HL-60 (cell line): ENCODE data around the gene WDR3.

Experiments
- GABPA ChIP-seq: IDR thresholded peaks from 2 replicates; pipeline ENCODE4 v1.6.1; 2012; ENCODE audit warnings: low read depth
- REST ChIP-seq: IDR thresholded peaks from 2 replicates; pipeline ENCODE4 v1.6.1; 2012; ENCODE audit warnings: low read depth; ENCODE audit not compliant: insufficient replicate concordance
- SPI1 ChIP-seq: IDR thresholded peaks from 2 replicates; pipeline ENCODE4 v1.6.1; 2012; ENCODE audit warnings: low read depth, mild to moderate bottlenecking, borderline replicate concordance
- TF ChIP-seq, protein P1 (sequence below): IDR thresholded peaks from one replicate; pipeline ENCODE4 v1.5.1; 2011; ENCODE audit warnings: low read length, control low read depth, inconsistent platforms; ENCODE audit not compliant: insufficient read depth

GRCh38 chr1:117895482-117896114, 33.9 kb upstream of the WDR3 start:
- TF ChIP-seq, protein P1, sequence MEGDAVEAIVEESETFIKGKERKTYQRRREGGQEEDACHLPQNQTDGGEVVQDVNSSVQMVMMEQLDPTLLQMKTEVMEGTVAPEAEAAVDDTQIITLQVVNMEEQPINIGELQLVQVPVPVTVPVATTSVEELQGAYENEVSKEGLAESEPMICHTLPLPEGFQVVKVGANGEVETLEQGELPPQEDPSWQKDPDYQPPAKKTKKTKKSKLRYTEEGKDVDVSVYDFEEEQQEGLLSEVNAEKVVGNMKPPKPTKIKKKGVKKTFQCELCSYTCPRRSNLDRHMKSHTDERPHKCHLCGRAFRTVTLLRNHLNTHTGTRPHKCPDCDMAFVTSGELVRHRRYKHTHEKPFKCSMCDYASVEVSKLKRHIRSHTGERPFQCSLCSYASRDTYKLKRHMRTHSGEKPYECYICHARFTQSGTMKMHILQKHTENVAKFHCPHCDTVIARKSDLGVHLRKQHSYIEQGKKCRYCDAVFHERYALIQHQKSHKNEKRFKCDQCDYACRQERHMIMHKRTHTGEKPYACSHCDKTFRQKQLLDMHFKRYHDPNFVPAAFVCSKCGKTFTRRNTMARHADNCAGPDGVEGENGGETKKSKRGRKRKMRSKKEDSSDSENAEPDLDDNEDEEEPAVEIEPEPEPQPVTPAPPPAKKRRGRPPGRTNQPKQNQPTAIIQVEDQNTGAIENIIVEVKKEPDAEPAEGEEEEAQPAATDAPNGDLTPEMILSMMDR: peak; percentile 42
- no peak for TF ChIP-seq SPI1
- TF ChIP-seq REST: no peak
- TF ChIP-seq GABPA: no peak
